ENCODE measurements around the gene PLEKHG5.

PLEKHG5 gene

DNA sequence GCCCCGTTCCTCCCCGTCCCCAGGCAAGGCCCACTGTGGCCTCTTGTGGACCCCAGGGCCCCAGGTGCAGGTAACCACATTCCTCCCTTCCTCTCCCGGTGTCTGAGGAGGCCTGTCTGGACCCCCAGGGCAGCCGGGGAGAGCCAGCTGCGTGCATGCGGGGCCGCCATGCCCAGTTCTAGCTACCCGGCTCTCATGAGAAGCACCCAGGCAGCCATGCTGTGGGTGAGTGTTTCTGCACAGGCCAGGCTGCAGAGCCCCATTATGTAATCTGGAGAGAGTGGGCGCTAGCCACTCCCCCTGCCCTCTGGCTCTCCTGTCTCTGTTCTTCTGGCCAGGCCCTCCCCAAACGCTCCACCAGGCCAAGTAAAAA lies 18.4 kb upstream of the PLEKHG5 start:
- DNase-seq: peak in 9 of 58 donors; percentile 9 to 48 (median 27)

DNA sequence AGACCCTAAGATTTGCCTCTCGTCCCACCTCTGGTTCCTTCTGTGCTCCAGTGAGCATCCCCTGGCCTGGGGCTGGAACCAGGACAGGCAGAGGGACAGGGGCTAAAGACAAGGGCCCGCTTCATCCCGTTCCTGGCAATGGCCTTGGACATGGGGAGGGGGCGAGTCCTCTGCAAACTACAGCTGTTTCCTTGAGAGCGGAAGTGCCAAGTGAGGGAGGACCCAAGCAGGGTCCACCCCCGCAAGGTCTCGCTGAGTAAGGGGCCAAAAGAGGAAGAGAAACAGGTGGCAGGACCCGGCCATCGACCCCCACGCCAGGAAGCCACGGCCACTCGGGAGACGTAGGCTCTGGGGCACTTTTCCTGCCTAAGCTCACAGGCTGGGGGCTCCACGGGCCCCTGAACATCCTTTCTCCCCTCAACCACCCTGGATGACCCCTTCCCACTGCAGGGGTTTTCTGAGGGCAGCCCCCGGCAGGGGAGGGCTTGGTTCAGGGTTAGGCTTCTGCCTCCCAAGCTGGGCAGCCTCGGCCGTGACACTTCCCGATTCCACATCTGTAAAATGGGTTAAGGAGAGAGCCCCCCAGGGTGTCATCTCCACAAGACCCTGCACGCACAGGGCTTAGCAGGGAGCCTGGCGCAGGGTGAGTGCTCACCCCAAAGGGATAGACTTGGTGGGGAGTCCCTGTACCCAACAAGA lies 17.9 kb upstream of the PLEKHG5 start:
- peak in 1 of 58 donors; percentile 25 for DNase-seq

DNA sequence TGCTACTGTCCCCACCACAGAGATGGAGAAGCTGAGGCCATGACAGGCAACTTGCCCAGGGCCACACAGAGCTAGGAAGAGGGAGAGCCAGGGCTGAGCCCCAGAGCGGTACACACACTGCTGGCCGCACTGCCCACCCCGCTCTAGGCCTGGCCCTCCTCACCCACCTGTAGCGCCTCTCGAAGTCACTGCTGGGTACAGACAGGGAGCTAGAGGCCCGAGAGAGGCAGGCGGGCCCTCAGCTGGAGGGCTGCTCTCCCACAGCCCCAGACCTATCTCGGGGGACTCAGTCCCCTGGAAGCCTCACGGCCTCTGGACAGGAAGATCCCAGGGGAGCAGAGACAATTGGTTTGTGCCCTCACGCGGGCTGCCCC lies 17.3 kb upstream of the PLEKHG5 start:
- no peak for DNase-seq

DNA sequence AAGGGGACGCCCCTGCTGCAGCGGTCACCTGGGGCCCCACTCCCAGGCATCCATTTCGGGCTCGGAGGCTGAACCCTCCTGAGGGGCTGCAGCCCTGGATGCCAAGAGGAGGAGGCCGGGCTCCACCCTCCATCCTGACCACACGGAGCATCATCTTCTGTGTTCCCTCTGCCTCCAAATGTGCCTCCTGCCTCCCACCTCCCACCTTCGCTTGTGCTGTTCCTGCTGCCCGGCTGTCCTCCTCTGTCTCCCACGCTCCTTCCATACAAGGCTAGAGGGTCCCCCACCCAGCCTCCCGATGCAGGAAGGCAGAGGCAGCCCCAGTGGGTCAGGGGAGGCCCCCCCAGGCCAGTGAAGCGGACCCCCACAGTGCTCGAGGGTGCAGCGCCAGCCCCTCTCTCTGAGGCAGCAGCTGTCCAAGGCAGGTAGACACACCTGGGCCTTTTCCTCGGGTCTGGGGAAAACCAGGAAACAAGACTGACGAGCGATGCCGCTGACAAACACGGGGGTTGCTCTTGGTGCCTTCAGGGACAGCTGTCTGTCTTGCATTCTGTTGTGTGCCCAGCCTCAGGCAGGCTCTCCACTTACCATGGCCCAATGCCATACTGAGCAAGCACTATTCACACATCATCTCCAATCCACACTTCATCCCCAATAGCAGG lies 16.8 kb upstream of the PLEKHG5 start:
- DNase-seq: peak in 7 of 58 donors; percentile 19 to 66 (median 47)

DNA sequence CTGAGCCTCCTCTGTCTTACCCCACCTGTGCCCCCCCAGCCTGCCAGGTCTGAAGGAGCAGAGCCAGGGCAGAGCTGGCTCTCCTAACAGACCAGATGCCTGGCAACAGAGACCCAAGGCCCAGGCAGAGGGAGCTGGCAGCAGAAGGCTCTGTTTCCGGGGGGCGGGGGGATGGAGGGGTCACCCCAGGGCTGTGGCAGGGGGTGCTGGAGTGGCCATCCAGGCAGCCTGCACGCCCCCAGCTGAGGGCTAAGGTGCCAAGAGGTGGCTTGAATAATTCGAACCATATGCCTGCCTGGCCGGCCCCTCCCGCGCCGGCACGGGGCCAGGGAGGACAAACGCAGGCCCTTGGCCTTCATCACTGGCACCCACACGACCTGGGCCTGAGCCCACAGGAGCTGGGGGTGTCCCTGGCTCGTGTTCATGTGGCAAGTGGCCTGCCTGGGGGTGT lies 16.0 kb upstream of the PLEKHG5 start:
- peak in 25 of 58 donors; percentile 18 to 65 (median 32) for DNase-seq

DNA sequence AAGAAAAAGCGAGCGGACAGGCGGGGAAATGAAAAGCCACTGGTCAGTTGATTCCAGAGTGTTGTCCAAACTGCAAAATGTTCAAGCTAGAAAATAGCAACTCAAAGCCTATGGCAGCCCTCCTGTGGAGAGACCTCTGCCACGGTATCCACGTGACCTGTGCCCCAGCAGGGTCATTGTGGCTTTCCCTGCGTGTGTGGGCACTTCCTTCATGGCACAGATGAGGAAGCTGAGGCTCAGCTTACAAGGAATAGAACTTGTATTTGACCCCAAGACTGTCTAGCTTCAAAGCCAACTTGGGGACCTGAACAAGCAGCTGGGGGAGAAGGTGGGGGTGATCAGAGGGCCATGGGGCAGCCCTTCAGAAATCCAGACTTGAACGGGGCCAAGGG lies 15.6 kb upstream of the PLEKHG5 start:
- DNase-seq: peak in 3 of 58 donors; percentile 21 to 31 (median 23)

DNA sequence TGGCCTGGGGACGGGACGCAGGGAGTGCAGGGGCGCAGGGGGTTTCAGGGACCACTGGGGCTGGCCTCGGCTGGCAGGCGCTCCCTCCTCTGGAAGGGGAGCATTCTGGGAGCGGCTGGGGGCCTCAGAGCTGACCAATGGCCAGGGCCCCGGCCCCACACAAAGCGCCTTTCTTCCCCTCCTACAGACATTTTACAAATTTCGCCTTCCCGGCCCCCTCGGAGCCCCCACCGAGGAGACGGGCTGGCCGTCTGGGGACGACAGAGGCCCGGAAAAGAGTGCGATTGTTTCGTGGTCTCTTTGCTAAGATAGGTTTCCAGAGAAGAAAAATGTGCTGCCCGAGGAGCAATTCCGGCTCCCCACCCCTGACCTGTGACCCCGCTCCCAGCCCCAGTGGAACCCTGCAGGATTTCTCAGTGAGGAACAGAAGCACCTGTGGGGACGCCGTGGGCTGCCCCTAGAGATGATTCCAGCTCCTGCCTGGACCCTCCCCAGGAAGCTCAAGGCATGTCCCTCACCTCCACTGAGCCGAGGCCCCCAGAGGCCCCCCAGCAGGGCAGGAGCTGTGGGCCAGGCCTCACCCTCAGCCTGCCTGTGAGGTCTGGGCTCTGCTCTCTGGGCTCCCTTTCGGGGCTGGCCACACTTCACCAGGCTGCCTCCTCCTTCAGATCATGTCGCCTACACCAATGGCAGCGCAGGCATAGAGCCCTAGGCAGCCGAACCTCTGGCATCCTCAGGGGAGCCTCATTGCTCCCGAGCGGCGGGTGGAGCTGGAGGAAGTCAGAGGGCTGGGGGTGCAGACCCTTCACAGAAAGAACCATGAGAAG lies 15.0 kb upstream of the PLEKHG5 start:
- no peak for DNase-seq

DNA sequence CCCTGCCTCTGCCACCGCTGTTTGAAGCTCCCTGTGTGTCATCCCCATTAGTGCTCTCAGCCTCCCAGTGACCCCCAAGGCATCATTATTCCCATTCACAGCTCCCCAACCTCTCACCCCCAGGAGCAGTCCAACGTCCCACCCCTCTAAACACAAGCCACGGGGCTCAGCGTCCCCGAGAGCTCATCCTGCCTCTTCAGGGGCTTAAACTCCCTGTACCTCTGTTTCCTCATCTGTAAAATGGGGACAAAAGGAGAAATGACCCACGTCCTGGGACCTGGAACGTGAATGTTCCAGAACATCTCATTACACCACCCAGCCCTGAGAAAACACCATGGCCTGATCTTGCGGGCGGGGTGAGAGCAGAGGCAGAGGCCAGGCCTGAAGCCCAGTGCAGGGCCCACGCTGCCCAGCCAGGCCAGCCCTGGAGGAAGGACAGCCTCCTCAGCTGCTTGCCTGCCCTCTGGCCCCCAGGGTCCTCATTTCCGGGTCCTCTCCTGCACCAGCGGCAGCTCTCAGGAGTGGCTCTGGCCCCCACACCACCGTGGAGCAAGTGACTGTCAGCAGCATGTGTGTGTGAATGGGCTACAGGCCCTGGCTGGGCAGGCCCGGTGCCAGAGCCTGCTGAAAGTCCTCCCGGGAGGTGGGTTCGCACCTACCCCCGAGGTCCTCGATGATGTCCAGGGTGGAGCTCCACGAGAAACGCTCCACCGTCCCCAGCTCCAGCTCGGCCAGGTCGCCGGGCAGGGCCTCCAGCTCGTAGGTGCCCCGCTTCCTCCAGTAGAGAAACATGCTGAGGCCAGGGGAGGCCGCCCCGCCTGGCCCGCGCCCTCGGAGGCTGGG lies 14.1 kb upstream of the PLEKHG5 start:
- no peak for DNase-seq

DNA sequence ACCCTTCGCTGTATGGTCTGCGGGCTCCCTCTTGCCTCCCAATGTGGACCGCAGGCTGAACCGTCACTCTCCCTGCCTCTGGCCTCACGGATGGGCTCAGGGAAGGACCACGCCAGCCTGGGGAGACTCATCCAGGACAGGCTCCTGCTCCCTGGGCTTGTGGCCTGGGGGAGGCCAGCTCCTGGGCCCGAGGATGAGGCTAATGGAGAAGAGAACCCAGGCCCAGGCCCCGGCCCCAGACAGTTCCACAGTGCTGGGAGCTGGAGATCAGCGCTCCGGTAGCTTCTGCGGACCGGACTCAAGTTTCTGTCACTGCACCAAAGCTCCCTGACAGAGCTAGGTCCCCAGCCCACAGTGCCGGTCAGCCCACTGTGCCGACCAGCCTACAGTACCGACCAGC lies 13.4 kb upstream of the PLEKHG5 start:
- no peak for DNase-seq

DNA sequence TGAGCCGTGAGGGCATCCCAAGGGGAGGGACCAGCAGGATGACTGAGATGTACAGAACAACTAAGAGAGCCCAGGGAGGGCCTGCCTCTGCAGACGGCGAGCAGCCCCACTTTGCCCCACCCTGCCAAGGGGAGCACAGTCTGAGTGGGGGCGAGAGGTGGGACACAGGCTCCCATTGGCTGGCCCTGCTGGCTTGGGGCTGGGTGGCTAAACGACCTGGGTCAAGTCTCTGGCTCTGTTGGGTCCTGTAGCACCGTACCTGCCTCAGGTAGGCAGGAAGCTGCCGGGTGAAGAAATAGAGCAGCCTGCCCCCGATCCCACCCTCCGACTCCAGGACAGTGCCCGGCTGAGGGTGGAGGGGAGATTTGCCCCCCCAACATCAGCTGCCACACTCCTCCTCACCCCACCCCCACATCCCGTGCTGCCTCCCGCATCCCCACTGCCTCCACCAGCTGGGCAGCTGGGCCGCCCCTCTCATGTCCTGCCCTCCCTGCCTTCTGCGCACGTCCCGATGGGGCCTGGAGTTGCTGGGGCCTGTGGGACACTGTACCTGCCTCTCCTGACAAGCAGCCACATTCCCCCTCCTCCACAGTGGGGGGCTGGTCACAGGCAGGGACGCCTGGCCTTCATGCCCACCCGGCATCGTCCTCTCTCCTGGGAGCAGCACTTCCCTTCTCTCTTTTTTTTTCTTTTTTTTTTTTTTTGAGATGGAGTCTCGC lies 12.6 kb upstream of the PLEKHG5 start:
- no peak for DNase-seq

DNA sequence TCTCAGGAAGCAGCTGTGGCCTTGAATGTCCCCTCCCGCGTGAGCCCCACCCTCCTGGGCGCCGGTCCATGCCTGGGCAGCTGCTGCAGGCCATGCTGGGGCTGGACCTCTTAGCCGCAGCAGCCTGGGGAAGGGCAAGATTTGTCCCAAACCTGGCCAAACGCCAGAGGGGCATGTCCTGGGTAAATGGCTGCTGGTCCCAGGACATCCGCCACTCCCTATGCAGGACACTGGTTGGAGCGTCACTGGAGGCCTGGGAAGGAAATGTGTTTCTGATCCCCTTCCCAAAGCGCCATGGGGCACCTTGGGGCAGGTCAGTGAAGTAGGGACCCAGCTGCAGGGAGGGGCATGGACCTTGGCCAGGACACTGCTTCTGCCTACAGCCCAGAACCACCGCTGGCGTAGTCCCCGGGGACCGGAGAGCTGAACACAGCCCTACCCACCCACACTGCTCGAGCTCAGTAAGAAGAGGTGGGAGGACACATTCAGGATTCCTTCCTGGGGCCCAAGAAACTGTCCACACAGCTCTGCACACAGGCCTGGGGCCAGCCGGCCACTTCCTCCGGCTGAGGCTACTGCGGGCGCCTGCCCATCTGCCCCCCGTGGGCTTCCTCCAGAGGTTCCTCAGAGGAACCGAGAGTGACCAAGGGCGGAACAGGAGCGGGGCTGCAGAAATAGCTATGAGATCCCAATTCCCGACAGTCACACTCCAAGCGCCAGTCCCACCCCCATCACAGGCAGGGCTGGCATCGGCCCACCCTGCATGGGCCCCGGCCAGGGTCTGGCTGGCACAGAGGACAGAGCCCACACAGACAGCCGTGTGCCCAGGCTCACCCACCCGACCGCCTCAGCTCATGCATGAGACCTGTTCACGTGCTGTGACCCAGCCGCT lies 10.8 kb upstream of the PLEKHG5 start:
- DNase-seq: peak in 36 of 58 donors; percentile 15 to 78 (median 48)

DNA sequence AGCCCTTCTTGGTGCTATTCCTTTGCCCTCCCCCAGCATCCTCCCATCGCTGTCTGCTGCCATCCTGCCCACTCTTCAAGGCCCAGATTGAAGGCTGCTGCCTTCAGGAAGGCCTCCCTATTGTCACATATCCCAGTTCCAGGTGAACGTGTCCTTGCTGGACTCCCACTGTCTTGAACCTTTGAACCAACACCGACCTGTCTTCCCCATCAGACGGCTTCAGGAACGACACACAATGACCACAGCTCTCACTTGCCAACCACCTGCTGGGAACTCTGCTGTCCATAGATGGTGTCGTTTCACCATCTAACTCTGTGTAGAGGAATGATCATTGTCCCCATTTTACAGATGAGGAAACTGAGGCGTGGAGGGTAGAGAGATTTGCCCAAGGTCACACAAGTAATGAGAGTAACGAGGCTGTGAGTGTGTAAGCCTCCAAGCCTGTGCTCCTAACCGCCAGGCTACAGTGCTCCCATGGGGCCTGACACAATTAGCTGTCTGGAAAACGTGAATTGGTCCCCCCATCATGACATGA lies 9.9 kb upstream of the PLEKHG5 start:
- DNase-seq: no peak

DNA sequence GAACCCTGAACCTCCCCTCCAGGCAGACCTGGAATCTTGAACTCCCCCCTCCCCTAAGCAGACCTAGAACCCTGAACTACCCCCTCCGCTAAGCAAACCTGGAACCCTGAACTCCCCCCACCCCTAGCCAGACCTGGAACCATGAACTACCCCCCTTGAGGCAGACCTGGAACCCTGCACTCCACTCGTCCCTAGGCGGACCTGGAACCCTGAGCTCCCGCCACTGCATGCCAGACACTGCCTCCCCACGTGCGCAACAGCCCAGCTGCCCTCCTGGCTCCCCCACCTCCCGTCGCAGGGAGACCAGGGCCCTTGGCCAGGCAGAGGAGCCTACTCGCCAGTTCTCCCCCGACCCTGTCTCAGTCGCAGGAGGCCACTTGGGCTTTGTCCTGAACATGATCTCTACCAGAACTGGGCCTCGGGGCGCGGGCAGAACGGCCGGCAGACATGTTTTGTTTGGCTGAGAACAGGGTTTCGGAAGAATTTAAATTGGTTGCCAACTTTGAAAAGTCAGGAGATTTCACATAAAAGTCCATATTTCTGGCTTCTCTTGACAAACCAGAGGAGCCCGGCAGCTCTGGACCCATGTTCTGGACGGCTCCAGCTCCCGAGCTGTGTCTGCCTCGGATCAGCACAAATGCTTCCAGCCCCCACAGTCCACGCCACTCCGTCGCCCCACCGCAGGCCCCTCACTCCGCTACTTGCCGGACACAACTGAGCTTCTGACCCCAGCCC lies 9.2 kb upstream of the PLEKHG5 start:
- no peak for DNase-seq

DNA sequence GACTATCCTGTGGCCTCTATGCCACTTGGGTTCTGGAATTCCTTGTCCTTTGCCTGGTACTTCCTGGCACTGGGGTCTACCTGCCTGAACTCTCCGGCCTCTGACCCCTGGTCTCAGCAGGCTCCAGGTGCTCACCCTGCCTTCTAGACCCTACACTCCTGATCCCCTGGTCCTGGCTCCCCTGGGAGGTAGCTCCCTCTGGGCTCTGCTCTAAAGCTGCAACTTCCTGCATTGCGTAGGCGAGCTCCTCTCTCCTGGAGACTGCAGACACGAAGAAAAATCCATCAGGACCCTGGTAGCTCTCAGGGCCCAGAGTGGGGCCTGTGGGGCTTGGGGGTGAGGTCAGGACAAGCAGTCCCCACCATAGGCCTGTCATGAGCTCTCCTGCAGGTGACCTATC lies 7.8 kb upstream of the PLEKHG5 start:
- DNase-seq: peak in 3 of 58 donors; percentile 18 to 34 (median 27)

DNA sequence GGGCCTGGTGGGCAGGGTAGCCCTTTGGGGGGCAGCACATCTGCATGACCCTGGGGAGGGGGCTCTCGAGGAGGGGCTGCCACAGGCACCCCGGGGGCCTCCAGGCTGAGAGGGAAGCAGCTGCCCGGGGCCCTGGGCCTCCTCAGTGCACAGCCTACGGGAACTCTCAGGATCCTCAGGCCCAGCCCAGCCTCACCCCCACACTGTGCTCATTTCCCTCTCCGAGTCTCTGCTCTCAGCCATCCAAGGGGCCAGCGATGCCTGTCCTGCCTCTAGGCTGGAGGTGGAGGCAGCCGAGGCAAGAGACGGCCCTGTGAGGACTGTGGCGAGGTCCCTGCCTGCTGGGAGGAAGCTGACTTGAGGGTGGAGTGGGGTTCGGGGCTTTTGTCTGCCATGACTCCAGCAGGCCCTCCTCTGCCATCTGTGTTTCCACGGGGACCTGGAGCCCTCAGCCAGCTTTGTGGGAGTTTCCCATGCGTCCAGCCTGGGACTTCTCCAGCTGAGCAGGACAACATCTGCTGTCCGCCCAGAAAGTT lies 7.2 kb upstream of the PLEKHG5 start:
- DNase-seq: no peak

DNA sequence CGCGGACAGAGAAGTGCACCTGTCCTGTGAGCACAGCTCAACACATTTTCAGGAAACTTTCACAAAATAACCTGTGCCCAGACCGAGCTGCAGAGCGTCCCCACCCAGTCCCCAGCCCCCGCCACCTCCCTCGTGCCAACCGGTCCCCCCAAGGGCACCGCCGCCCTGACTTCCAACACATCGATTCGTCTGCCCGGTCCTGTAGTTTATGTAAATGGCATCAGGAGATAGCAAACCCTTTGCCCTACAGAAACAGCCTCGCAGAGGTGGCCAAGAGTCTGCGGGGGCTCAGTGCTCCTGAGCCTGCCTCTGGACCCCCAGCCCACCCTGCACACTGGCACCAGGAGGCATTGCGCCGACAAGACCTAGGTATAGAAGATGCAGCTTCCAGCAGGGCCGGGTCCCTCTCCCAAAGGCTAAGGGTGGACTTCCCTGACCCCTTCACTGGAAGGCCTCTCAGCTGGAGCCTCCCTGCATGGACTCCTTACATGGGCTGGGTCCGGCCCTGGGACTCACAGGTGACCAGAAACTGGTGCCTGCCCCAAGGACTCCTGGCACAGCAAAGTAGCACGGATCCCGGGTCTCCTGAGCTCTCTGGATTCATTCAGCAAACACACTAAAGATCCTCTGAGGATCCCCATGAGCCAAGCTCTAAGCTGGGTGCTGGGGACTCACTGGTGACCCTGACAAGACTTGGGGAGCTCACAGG lies 6.6 kb upstream of the PLEKHG5 start:
- DNase-seq: no peak

DNA sequence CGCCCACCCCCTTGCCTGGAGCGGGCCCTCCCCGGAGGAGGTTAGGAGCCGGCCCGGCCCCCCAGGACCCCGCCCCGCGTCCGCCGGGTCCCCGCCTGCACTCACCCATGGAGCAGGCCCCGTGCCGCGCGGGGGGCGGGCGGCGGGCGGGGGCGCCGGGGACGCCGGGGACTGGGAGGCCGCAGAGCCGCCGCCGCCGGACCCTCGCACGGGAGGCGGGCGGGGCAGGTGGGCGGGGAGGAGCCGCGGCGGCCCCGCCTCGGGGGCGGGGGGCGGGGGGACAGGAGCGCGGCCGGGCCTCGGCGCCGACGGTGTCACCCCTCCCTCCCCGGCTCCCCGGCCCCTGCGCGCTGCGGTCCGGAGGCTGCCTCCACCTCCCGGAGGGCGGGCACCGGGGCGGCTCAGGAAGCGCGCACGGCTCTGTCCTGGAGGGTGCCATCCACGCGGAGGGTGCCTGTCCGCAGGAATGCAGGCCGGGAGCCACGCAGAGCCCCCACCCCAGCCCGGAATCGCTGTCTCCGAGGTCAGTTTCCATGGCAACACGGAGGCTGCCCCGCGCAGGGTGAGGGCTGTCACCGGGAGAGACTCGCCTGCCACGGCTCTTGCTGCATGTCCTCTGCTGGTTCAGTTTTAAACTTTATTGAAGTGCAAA lies 5.9 kb upstream of the PLEKHG5 start:
- DNase-seq: peak in 19 of 58 donors; percentile 7 to 70 (median 39)

All from anterior cingulate cortex (tissue), 58 donors.